Activated naive CD4-positive, alpha-beta T cell (primary cell): ENCODE data around the gene SULF2.
"Not testable (repeated sequence)": the region's sequence is repeated elsewhere in the genome, so short reads cannot be mapped to it uniquely, and the experiment has no call there.

Source experiments
- DNase-seq, 4 experiments: peaks; one replicate each; lab custom pipeline; 2025; lab: John Stamatoyannopoulos, UW

The SULF2 gene

DNA sequence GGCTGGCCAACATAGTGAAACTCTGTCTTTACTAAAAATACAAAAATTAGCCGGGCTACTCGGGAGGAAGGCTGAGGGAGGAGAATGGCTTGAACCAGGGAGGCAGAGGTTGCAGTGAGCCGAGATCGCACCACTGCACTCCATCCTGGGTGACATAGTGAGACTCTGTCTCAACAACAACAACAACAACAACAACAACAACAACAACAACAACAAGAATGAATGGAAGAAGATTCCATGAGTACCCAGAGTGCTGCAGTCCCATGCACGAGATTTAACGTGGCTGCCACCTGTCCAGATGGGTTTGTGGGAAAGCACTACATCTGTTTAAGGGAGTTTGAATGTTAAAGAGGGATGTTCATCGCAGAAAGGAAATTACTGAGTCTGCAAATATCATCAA lies 19.7 kb upstream of the SULF2 start:
- DNase-seq: not testable (repeated sequence)

DNA sequence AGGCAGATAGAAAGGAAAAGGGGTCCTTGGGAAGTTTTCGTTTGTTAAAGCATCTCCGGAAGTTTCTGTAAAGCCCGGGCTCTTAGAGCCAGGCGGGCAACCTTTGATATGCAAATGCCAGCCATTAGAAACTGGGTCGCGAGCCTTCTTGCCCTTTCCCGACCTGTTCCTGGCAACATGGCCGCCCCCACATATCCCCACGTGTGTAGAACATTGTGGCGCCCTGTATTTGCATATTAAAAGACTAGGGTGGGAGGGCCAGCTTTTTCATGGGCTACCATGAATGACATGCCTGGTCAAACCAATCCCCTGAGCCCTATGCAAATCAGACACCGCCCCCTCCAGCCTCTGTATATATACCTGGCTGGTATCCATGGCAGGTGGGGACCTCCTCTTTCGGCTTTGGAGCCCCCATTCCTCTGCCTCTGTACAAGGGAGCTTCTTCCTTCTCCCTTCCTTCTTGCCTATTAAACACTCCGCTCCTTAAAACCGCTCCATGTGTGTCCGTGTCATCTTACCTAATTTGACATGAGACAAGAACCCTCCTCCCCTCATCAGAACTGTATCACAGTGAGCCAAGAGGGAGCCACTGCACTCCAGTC lies 19.0 kb upstream of the SULF2 start:
- not testable (repeated sequence) for DNase-seq

DNA sequence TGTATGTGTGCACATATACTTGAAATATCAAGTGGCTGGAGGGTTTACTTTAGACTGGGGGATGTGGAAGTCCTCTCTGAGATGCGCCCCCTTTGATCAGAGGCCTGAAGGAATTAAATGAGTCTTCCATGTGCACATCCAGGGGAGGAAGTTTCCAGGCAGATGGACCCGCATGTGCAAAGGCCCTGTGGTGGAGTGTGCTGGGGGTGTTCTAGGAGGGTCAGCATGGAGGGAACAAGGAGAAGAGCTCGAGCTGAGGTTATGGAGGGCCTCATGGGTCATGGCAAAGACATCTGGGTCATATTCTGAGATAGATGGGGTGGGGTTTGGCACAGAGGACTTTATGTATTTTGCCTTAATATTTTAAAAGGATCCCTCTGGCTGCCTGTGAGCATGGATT lies 17.7 kb upstream of the SULF2 start:
- DNase-seq: no peak

DNA sequence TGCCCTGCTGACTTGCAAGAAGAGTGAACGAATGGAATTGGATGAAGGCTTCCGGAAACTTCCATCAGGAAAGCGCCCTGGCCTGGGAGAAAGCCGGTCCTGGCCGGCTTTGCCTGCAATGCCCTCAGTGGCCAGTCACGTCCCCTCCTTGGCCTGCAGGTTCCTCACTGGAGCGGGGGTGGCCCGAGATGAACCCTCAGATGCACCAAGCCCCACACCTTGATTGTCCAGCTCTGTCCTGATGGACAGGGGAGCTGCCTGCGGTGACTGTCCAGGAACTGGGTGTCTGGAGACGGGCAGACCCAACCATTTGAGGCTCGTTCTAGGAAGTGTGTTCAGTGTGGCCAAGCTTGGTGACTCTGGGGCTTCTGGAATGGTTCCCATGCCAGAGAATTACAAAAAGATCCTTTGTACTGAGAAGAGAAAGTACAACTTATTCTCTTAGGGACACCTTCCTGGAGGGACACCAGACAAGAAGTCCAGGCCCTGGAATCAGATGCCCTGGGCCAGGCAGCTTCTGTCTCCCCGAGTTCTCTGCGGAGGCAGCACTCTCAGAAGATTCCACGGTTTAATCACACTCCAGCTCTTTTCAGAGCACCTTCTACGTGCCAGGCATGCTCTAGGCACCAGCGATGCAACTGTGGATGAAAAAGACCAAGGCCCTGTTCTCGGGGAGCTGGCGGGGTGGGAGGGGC lies 17.1 kb upstream of the SULF2 start:
- no peak for DNase-seq

DNA sequence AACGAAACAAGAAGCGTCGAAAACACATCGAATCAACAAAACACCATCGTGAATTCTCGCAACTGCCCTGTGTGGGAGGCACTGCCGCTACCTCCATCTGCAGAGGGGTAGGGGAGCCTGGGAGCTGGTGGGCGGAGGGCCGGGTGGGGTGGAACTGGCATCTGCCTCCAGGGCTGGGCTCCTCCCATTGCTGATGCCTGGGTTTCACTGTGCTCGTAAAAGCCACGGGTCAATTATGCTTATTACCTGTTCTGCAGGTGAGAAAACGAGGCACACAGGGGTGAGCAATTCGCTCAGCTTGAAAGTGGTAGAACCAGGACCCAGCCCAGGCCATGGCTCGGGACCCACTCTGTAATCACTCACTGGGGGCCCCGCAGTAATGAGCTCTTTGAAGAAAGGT lies 16.5 kb upstream of the SULF2 start:
- no peak for DNase-seq

DNA sequence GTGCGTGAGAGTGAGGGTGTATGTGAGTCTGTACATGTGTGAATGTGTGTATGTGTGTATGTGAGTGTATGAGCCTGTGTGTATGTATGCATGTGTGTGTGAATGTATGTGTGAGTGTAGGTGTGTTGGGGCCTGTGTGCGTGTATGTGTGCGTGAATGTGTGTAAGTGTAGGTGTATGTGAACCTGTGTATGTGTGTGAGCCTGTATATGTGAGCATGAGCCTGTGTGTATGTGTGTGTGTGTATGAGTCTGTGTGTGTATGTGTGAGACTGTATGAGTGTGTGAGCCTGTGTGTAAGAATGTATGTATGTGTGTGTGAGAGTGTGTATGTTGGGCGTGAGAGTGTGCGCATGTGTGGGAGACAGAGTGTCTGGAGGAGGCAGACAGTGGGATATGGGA lies 15.8 kb upstream of the SULF2 start:
- no peak for DNase-seq

DNA sequence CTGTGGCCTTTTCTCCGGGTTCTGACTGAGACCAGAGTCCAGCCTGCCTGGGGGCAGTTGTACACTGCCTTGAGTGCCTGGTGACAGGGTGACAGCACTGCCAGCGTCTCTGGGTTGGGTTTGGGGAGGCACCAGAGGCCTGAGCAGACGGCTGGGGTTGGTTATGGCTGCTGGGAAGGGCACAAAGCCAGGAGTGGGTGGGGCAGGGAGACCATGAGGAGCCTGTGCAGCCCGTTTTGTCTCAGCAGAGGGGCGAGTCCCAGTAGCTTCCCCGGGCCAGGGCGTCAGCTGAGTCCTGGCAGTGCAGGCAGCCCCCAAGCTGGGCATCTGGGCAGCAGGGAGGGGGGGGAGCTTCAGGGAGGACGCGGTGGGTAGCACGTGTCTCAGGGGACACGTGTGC lies 15.3 kb upstream of the SULF2 start:
- no peak for DNase-seq

DNA sequence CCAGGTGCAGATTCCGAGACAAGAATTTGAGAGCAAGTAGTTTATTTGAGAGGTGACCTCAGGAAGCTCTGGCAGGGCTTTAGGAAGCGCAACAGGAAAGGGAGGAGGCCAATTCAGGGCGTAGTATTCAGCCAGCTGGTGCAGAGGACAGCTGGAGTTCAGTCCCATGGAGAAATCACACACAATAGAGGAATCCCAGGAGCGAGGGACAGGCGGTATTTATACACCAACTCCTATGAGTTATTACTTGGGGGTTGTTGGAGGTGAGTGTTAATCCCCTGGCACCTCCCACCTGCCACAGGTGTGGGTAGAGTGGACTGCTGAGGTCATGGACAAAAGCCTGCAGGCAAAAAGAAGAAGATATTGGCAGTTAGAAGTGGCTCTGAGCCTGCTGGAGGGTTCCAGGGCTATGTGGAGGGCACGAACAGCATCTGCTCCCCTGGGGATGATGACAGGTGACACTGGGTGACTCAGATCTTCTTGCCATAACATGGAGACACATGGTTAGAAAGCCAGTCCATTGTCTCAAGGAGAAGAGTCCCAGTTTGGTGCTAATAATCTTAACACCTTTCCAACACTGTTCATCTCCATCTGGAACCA lies 13.9 kb upstream of the SULF2 start:
- DNase-seq: no peak

DNA sequence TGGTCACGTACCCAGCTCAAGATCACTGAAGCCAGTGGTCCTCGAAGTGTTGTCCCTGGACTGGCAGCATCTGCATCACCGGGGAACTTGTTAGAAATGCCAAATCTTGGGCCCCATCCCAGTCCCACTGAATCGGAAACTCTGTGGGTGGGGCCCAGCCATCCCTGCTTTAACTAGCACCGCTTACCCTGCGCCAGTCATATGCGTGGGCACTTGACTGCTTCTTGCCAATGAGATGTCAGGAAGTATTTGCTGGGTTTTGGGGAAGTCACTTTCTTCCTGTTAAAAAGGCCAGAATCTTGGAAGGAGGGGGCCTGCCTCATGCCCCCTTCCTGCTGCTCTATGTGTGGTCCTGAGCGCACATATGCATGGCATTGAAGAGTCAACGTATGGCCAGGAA lies 11.7 kb upstream of the SULF2 start:
- DNase-seq: no peak

DNA sequence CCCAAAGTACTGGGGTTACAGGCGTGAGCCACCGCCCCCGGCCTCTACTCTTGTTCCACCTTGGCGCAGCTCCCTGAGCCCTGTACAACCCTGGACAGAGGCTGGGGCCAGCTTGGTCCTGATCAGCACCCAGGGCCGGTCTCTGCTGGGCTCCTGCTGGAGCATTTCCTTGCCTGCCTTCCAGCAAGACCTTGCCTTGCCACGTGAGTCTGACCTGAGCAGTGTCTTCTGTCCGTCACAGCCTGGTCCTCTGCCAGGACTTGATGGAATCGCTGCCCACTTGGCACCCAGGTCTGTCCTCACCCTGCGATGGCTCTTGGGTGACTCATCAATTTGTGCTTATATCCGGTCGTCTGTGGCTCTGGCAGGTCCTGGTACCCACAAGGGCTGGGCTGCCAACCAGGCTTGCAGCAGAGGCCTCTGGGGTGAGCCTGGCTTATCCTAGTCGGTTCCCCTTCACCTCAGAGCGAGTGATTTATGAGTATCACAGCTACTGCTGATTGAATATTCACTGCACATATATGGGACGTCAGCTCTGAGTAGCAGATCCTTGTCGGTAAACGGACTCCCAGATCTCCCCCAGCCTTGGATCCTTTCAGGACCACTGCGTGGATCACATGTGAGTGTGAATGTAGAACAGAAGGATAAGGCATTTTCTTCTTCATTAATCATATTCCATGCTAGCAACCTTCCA lies 10.1 kb upstream of the SULF2 start:
- no peak for DNase-seq

DNA sequence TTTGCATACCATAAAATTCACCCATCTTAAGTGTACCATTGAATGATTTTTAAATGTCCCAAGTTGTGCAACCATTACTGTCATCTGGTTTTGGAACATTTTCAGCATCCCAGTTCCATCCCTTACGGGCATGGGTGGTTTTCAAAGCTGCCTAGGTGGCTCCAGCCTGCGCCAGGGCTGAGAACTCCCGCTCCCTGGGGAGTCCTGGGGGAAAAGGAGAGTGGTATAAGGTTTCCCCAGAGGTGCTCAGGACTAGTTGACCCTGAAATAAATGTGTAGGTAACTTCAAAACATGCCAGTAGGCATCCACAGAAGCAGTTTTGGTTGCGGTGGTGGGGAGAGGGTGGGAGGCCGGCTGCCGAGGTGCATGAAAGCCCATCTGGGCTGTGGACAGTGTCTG lies 9.0 kb upstream of the SULF2 start:
- DNase-seq: not testable (repeated sequence)

DNA sequence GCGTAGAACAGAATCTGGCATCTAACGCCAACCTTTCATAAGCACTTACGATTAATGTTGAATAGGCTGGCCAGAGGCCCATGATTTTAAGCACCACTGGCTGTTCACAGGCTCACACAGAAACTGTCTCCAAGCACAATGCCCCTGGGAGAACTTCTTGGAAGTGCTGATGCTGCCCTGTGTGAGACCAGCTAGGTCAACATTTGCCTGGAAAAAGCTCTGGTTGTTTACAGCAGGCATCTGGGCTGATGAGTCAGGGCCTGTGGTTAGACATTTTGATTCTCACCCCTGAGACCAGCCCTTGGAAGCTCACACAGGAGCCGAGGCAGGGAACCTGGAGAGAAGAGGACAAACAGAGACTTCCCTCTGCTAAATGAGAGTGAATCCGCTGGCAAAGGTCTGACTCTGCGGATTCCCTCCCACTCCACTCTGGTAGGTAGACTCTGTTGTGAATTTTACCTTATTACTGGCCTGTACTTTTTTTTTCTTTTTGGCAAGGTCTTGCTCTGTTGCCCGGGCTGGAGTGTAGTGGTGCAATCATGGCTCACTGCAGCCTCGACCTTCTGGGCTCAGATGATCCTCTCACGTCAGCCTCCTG lies 6.8 kb upstream of the SULF2 start:
- no peak for DNase-seq

DNA sequence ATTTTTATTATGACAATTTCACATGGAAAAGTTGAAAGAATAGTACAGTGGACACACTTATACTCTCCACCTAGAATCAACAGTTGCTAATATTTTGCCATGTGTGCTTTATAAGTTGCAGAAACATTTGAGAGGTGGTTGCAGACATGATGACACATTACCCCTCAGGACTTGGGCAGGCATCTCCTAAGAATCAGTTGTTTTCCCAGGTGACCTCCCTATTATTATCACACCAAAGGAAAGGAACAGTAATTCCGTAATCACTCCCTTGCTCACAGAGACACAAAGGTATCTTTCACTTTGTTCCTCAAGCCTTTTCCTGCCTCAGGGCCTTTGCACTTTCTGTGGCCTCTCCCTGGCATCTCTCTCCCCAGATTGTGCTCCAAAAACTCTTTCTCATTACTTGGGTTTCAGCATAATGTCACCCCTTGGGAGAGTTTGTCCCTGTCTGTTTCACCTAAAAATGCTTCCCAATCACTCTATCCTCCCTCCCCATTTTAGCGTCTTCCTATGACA lies 5.9 kb upstream of the SULF2 start:
- no peak for DNase-seq

DNA sequence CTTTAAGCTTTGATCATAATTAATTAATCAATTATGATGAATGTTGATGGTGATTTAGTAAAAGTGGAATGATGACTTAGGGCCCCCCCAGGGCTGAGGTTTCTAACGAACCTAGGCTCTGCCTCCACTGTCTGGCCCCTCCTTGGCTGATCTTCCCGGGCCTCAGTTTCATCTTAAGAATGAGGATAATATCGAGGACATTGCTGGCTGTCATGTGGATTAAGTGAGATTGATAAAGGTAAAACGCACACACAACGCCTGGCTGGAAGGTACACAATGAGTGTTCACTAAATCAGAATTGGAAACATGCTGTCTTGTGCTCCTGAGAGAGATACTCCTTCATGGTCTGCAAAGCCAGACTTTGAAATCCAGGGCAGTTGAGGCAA lies 5.3 kb upstream of the SULF2 start:
- no peak for DNase-seq

DNA sequence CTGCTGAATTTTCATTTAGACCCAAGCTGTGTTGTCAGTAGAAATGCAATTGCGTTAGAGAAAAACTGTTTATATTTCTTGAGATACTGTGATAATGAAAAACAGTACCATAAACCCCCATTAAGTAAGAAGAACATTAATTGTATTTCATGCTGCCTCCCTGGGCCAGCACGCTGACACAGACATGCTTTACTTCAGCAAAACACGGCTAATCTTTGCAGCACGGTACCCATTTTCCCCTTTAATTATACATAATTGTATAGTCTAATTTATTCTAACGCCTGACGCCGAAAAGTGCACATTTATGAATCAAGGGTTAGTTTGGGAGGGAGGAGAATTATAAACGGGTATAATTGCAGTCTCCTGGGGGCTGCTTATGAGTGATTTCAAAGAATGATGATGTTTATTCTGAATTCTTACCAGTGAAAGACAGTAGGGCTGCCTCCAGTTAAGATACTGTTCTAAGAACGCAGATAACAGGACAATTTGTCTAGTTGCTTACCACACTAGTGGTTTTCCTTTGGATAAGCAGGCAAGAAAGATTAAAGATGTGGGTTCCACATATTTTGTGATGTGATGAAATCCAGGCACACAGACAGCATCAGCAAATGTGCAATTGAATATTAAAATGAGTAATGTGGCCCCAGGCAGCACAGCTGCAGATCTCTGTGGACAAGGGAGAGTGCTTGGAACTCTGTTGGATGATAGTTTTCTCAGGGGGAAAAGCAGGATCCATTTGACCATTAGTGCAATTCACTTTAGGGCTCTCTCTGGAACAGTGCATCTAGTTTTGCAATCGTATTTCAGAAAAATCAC lies 4.7 kb upstream of the SULF2 start:
- no peak for DNase-seq

DNA sequence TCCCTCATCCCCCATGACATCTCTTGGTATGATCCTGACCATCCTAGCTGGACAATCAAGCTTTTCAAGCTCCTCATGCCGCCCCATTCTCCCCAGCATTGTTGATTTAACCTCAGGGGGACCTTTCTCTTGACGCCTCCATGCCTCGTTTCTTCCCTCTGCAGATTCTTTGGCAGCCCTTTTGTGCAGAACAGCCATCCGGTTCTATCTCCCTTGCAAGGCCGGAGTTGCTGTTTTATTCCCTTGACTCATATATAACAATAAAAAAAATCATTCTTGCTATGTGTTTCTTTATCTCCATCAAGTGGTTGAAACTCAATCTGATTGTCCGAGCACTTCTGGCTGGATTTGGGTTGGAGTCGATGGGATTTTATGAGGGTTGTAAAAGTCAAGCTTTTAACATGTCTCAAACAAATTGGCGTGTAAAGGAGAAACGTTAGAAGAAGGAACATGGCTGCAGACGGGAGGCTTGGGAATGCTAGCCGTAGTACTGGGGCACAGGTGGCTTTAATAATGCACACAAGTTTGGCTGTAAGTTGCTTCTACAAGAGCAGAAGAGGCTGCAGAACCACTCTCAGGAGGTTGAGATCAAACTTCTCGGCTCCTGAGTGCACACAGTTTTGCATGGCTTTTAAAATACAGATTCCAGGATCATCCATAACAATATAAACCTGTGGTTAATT lies 3.9 kb upstream of the SULF2 start:
- DNase-seq: no peak

DNA sequence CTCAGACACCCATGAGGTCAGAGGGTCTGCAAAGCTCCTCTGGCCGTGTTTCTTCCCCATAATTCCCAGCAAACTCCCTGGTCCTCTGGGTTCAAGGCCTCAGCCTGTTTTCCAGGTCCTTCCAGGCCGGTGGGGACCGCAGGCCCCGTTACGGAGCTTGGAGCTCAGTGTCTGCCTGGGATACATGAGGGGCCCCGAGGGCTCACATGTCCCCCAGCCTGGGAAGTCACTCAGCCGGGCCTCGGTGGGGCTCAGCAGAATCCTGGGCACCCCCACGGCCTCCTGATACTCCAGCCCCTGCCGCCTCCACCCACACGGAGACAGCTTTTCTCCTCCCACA lies 3.4 kb upstream of the SULF2 start:
- no peak for DNase-seq

DNA sequence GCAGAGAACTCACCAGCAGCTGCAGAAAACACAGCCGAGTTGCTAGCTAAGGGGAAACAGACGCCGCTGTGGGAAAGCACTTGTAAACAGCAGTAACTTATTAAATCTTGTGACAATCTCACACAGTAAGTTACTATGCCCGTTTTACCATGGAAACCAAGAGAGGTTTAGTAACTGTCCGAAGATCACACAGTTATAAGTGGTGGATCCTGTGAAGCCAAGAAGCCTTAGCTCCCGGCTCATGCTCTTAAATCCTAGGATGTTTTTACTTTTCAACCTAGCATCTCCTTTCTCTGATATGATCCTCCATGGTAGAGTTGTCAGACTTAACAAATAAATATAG lies 1.5 kb upstream of the SULF2 start:
- DNase-seq: no peak

DNA sequence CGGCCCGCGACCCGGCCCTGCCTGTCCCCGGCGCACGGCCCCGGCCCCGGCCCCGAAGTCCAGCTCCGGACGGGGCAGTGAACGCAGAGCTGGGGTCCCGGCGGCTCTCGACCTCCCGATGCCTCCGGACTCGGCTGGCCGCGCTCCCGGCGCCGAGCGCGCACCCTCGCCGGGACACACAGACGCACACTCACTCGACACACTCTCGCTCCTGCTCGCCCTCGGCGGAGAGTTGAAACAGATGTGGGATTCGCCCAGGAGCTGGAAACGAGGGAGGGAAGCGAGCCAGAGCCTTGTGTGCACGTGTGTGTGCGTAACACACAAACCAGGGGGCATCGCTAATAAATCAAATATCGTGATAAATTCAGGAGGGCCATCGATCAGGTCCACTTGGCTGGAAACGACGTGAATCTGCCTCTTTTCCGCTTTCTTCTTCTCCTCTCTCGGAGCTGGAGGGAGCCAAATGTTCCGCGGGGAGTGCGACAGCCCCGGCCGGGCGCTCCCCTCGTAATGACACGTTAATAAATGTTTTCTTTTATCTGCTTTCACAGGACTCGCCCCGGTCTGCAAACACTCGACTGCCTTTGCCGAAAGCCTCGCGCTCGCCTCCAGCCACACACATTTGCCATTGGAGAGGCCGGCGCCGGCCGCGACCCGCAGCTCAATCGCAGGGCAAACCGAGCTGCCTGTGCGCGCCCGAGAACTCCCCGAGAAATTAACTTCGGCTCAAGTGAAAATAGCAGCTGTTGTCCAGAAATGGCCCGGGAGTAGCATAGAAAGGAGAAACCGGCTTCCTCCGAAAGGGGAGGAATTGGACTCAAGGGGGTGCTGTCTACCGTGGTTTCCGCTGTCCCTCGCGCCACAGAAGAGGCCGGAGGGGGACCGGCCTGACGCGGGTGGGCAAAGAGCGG lies 828 bp upstream of the SULF2 start:
- no peak for DNase-seq

DNA sequence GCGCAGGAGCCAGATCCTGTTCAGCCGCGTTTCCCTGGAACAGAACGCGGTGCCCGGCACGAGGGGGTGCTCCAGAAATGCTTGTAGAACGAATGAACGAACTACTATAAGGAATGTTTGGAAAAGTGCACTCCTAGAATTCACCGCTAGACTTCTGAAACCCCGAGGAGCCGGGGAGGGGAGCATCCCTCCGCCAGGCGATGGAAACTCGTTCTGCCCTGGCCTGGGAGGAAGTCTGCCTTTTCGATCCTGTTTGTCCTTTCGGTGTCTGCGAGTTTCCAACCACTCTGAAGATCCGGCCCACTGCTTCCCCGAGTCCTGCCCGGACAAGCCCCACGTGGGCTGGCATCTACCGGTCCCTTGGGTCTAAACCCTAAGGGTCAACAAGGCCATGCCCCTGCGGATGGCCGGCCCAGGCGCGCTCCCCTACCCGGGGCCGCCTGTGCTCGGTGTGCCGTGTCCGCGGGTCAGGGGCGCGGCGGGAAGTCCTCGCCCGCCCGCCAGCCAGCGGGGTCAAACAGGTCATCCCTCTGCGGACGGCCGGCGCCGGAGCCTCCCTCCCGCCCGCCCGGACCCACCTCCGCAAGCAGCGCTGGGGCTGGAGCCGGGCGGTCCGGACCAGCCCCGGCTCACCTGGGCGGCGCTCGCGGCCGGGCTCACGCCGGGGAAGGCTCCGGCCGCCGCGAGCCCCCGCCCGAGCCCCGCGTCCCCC lies 526 bp downstream of the SULF2 start:
- DNase-seq: no peak
